Measurements from ENCODE around the gene GRM5.
"Not testable (repeated sequence)": the region's sequence is repeated elsewhere in the genome, so short reads cannot be mapped to it uniquely, and the experiment has no call there.

GRM5 gene

DNA sequence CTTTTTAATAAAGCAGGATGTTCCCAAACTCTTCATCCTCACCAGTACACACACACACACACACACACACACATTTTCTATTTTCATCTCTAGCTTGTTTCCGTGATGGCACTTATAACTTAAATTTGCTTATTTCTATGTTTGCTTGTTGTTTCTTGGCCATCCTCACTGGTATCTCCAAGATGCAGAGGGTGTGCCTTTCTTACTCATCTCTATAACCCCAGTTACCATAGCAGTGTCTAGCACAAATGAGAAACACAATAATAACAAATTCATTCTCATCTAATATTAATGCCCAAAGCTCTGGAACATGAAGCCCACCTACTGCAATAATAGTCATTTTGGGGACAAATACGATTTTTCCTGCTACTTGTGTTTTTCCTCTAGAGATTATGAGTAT, 156.3 kb downstream of the GRM5 start:
- no peak for DNase-seq (ENCODE audit: low read depth, low spot score)
- TF ChIP-seq CTCF (IDR thresholded peaks at IDR 0.05; ENCODE audit: low read depth, low read length), result no peak
- no peak overlapping the region for H3K4me3 ChIP-seq (ENCODE audit: low read depth, low read length)
- in situ Hi-C loops (cut with HindIII; ENCODE audit: low sequenced_read_pairs), result no loop called here

DNA sequence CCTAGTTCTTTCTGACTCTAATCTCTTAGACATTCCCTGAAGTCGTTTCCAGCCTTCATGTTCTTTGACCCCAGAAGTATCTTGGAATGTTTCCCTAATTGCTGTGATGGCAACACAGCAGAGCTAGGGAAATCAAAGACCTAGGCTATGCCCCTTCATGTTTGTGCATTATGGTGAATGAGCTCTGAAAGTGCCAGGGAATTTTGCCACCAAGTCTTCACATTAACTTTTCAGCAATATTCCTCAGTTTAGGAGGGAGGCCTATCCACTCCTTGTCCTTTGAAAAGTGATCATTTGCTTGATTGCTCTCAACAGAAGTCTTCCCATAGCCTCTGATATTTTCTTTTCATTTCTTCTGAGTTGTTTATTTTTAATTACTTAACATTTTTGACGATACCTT, 164.3 kb downstream of the GRM5 start:
- H3K4me3 ChIP-seq (ENCODE audit: low read depth, low read length); in situ Hi-C loops (cut with HindIII; ENCODE audit: low sequenced_read_pairs); DNase-seq (ENCODE audit: low read depth, low spot score): not testable (repeated sequence)

DNA sequence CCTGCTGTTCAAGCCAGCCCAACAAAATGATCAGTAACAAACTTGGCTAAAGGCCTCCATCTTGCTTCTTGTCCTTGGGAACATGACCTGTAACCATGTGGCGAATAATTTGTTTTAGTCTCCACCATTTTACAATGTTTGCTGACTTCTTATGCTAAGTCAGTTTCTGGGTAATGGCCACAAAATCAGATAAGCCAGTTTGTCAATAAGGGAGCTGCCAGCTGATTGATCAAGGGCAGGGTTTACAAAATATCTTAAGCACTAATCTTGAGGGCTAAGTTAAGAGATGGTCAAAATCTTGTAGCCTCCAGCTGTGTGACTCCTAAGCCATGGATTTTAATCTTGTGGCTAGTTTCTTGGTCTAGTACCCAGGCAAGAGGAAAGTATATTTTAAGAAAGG, 176.9 kb downstream of the GRM5 start:
- DNase-seq (ENCODE audit: low read depth, low spot score); H3K4me3 ChIP-seq (ENCODE audit: low read depth, low read length); in situ Hi-C loops (cut with HindIII; ENCODE audit: low sequenced_read_pairs): not testable (repeated sequence)

- TF ChIP-seq CTCF (IDR thresholded peaks at IDR 0.05; ENCODE audit: low read depth, low read length), result no peak
- in situ Hi-C loops (cut with HindIII; ENCODE audit: low sequenced_read_pairs), result no loop called here
- peak; percentile 8 for DNase-seq (ENCODE audit: low read depth, low spot score)
- no peak overlapping the region for H3K4me3 ChIP-seq (ENCODE audit: low read depth, low read length)
Observed at GRCh38 chr11:88886796-88887195, 179.0 kb downstream of the GRM5 start.

DNA sequence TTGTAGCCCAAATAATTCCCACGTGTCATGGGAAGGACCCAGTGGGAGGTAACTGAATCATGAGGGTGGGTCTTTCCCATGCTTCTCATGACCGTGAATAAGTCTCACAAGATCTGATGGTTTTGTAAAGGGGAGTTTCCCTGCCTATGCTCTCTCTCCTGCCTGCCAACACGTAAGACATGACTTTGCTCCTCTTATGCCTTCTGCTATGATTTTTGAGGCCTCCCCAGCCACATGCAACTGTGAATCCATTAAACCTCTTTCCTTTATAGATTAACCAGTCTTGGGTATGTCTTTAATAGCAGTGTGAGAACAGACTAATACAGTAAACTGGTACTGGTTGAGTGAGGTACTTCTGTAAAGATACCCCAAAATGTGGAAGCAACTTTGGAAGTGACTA, 183.0 kb downstream of the GRM5 start:
- H3K4me3 ChIP-seq (ENCODE audit: low read depth, low read length); DNase-seq (ENCODE audit: low read depth, low spot score); in situ Hi-C loops (cut with HindIII; ENCODE audit: low sequenced_read_pairs): not testable (repeated sequence)

DNA sequence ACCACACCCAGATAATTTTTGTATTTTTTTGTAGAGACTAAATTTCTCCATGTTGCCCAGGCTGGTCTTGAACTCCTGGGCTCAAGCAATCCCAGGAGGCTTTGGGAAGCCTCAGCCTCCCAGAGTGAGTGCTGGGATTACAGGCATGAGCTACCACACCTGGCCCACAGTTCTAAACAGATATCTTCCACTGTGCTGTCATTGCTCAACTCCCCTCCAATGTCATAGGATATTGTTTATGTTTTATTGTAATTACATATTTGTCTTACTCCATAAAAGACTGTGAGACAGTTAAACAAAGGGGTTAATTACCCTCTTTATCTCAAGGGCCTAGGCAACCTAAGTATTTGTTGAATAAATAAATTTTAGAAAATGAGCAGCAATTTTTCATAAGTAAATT, 204.2 kb downstream of the GRM5 start:
- TF ChIP-seq CTCF (IDR thresholded peaks at IDR 0.05; ENCODE audit: low read depth, low read length), result no peak
- in situ Hi-C loops (cut with HindIII; ENCODE audit: low sequenced_read_pairs), result no loop called here
- no peak for DNase-seq (ENCODE audit: low read depth, low spot score)
- H3K4me3 ChIP-seq (ENCODE audit: low read depth, low read length), result no peak overlapping the region

DNA sequence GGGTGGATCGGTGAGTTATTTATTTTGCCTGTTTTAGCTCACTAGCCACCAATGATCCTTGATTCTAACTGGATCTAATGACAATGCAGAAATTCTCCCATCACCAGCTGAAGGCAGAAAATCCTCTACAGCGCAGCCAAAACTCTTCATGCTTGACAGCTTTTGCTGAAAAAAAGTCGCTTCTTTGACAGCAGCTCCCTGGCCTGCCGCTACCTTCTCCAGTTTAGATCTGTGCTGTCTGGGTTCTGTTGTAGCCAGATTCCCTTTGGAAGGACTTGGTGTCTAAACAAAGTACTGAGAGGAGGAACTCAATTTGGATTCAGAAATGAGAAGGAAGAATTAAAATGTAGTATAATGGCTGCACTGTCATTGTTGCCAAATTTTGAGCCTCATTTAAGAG, 205.4 kb downstream of the GRM5 start:
- DNase-seq (ENCODE audit: low read depth, low spot score); in situ Hi-C loops (cut with HindIII; ENCODE audit: low sequenced_read_pairs); H3K4me3 ChIP-seq (ENCODE audit: low read depth, low read length): not testable (repeated sequence)

GRCh38 chr11:88853963-88854362, 211.8 kb downstream of the GRM5 start:
- in situ Hi-C loops (cut with HindIII; ENCODE audit: low sequenced_read_pairs); H3K4me3 ChIP-seq (ENCODE audit: low read depth, low read length); DNase-seq (ENCODE audit: low read depth, low spot score): not testable (repeated sequence)

DNA sequence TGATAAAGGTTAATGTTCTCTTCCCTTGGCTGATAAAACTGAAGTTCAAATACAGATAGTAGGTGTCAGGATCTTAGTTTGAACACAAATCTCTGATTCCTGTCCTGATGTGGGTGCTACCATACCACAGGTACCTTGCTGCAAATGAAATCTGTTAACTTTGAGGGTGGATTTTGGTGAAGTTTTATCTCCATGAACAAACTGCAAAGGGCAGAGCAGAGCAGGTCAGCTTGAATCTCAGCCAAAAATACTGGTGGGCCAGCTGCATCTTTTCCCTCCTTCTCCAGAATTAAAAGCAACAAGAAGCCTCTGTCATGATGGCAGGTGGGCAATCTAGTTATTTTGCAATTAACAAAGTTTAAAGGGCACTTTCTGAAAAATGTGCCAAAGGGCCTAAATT, 214.2 kb downstream of the GRM5 start:
- DNase-seq (ENCODE audit: low read depth, low spot score); in situ Hi-C loops (cut with HindIII; ENCODE audit: low sequenced_read_pairs); H3K4me3 ChIP-seq (ENCODE audit: low read depth, low read length): not testable (repeated sequence)

- in situ Hi-C loops (cut with HindIII; ENCODE audit: low sequenced_read_pairs); H3K4me3 ChIP-seq (ENCODE audit: low read depth, low read length); DNase-seq (ENCODE audit: low read depth, low spot score): not testable (repeated sequence)
Observed at GRCh38 chr11:88849773-88850172, 216.0 kb downstream of the GRM5 start.

DNA sequence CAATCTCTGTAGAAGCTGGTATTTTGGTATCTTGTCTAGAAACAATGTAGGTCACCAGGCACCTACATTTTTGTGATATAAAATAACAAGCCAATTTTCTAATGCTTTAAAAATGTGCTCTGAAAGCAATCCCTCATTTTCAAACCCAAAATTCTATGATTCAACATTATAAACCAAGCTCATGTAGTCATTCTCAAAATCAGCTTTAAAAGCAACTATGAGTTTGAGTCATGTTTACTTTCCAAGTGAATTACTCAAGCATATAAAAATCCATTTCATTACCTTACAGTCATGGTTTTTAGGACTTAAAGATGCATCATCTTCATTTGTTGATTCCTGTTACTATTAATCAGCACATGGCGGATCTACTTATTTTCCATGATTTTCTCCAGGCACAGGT, 216.4 kb downstream of the GRM5 start:
- H3K4me3 ChIP-seq (ENCODE audit: low read depth, low read length), result no peak overlapping the region
- no peak for TF ChIP-seq CTCF (IDR thresholded peaks at IDR 0.05; ENCODE audit: low read depth, low read length)
- in situ Hi-C loops (cut with HindIII; ENCODE audit: low sequenced_read_pairs), result no loop called here
- DNase-seq (ENCODE audit: low read depth, low spot score), result peak; percentile 41

GRCh38 chr11:88846266-88846665, 219.5 kb downstream of the GRM5 start:
- DNase-seq (ENCODE audit: low read depth, low spot score); in situ Hi-C loops (cut with HindIII; ENCODE audit: low sequenced_read_pairs); H3K4me3 ChIP-seq (ENCODE audit: low read depth, low read length): not testable (repeated sequence)

DNA sequence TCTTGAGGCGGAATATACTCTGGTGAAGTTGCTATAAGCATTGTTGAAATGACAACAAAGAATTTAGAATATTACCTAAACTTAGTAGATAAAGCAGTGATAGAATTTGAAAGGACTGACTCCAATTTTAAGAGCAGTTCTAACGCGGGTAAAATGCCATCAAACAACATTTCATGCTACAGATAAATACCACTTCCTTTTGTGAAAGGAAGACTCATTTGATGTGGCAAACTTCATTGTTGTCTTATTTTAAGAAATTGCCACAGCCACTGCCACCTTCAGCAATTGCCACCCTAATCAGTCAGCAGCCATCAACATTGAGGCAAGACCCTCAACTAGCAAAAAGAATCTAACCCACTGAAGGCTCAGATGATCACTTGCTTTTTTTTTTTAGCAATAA, 220.8 kb downstream of the GRM5 start:
- in situ Hi-C loops (cut with HindIII; ENCODE audit: low sequenced_read_pairs); H3K4me3 ChIP-seq (ENCODE audit: low read depth, low read length); DNase-seq (ENCODE audit: low read depth, low spot score): not testable (repeated sequence)

All from astrocyte of the spinal cord (primary cell).